ENCODE data around the gene B4GALT2.

B4GALT2 gene

DNA sequence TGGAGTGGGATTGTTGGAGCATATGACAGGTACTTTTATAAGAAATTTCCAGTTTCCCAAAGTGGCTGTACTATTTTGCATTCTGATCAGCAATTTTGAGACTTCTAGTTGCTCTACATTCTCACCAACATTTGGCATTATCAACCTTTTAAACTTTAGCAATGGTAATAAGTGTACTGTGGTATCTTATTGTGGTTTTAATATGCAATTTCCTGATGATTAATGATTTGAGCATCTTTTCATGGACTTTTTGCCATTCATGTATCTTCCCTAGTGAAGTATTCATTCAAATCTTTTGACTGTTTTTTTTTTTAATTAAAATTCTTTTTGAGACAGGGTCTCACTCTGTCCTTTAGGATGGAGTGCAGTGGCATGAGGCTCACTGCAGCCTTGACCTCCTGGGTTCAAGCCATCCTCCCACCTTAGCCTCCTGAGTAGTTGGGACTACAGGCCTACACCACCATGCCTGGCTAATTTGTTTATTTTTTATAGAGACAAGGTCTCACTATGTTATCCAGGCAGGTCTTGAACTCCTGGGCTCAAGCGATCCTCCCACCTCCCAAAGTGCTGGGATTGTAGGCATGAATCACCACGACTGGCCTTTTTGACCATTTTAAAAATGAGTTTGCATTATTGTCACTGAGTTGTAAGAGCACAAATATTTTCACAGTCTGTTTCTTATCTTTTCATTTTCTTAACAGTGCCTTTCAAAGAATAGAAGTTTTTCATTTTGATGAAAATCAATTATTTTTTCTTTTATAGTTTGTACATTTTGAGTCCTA lies 60.1 kb downstream of the B4GALT2 start:
- H3K4me3 ChIP-seq (replicated peaks; ENCODE audit: low read depth, low read length) = no peak overlapping the region
- peak; percentile 55 for DNase-seq (ENCODE audit: low read depth)
- TF ChIP-seq, protein P1, sequence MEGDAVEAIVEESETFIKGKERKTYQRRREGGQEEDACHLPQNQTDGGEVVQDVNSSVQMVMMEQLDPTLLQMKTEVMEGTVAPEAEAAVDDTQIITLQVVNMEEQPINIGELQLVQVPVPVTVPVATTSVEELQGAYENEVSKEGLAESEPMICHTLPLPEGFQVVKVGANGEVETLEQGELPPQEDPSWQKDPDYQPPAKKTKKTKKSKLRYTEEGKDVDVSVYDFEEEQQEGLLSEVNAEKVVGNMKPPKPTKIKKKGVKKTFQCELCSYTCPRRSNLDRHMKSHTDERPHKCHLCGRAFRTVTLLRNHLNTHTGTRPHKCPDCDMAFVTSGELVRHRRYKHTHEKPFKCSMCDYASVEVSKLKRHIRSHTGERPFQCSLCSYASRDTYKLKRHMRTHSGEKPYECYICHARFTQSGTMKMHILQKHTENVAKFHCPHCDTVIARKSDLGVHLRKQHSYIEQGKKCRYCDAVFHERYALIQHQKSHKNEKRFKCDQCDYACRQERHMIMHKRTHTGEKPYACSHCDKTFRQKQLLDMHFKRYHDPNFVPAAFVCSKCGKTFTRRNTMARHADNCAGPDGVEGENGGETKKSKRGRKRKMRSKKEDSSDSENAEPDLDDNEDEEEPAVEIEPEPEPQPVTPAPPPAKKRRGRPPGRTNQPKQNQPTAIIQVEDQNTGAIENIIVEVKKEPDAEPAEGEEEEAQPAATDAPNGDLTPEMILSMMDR (IDR thresholded peaks at IDR 0.05; ENCODE audit: low read length, missing control alignments) = no peak

DNA sequence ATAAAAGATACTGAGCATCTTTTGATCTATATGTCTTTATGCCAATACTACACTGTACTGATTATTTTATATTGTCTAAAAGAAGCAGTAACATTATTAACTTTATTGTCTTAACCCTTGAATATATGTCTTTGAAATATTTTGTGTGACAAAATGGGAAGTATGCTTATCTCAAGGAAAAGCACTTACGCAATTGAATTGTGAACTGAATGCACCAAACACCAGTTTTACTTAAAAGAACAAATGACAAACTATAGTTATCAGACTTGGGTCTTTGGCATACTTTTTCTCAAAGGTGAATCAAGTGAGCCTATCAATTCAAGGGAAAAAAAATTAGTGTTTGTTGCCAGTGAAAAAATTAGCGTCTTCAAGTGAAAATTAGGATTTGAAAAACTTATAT lies 61.4 kb downstream of the B4GALT2 start:
- TF ChIP-seq, protein P1 (IDR thresholded peaks at IDR 0.05; ENCODE audit: low read length, missing control alignments) = no peak
- no peak overlapping the region for H3K4me3 ChIP-seq (replicated peaks; ENCODE audit: low read depth, low read length)
- peak; percentile 45 for DNase-seq (ENCODE audit: low read depth)

Data from fibroblast of pulmonary artery (primary cell).